Transverse colon (tissue), 4 donors: ENCODE measurements around the gene LRP1B. TPM values are rescaled to one million over a fixed set of nuclear protein-coding genes. Genes with fewer than 3 reads are reported as not detected.

Experiments
- DNase-seq: peaks from one replicate; pipeline ENCODE4 v3.0.0-alpha.2; 2019
- H3K27ac ChIP-seq, 4 donors: fragments of 200-600 bp; sonication (generic); 2 replicates each; pipeline ENCODE4 v1.5.1; 2016 to 2018; ENCODE audit warnings: inconsistent platforms in 4 of 4
- H3K27me3 ChIP-seq: fragments of 200-600 bp; sonication (generic); 2 replicates; pipeline ENCODE4 v1.5.1; 2017; ENCODE audit warnings: inconsistent platforms
- H3K36me3 ChIP-seq, 4 donors: fragments of 200-600 bp; sonication (generic); 2 replicates each; pipeline ENCODE4 v1.5.1; 2017 to 2019; ENCODE audit warnings: inconsistent platforms in 4 of 4
- H3K4me1 ChIP-seq, 4 donors: fragments of 200-600 bp; sonication (generic); 2 replicates each; pipeline ENCODE4 v1.5.1; 2017 to 2020; ENCODE audit warnings: inconsistent platforms in 4 of 4
- H3K4me3 ChIP-seq, 4 donors: fragments of 200-600 bp; sonication (generic); 1 replicate in 1 of 4; 2 replicates in 3 of 4; pipeline versions ENCODE4 v1.5.1 to v1.6.1; 2017 to 2019; ENCODE audit warnings: inconsistent platforms in 4 of 4
- H3K9me3 ChIP-seq, 2 donors: fragments of 200-600 bp; sonication (generic); 2 replicates each; pipeline ENCODE4 v1.5.1; 2017 to 2019; ENCODE audit warnings: inconsistent platforms in 2 of 2
- CTCF ChIP-seq, 5 experiments: fragments of 200-600 bp in 3 of 5; fragments of 450-650 bp in 2 of 5; sonication (generic) in 3 of 5; IDR thresholded peaks; 1 replicate in 2 of 5; 2 replicates in 3 of 5; pipeline ENCODE4 v1.5.1; 2016 to 2017; ENCODE audit warnings: antibody characterized with exemption in 5 of 5, inconsistent platforms in 3 of 5, mild to moderate bottlenecking in 2 of 5, moderate library complexity in 1 of 5
- EP300 ChIP-seq: sonication (generic); formaldehyde crosslinking; IDR thresholded peaks from one replicate; pipeline ENCODE4 v1.6.1; 2017; ENCODE audit warnings: antibody characterized with exemption, low read depth
- POLR2A ChIP-seq: fragments of 450-650 bp; IDR thresholded peaks from one replicate; pipeline ENCODE4 v1.6.1; 2016; ENCODE audit warnings: antibody characterized with exemption, mild to moderate bottlenecking, moderate library complexity
- POLR2AphosphoS5 ChIP-seq, 3 donors: sonication (generic); formaldehyde crosslinking; IDR thresholded peaks; one replicate each; pipeline ENCODE4 v1.6.1; 2016; ENCODE audit warnings: antibody characterized with exemption in 3 of 3
- WGBS, 2 donors: methylation state at CpG; one replicate each; pipeline ENCODE4 v1.1.5; 2018; ENCODE audit warnings: low coverage in 1 of 2; 5-methylcytosine and 5-hydroxymethylcytosine counted together
- in situ Hi-C, 4 donors: fragments of 200-750 bp; cut with MboI; loops; one replicate each; pipeline versions ENCODE4 v1.15.0 to v1.15.1; 2017; ENCODE audit warnings: low sequenced_read_pairs in 3 of 4, low pct_ligation_motif_present in 1 of 4, low pct_unique_long_range_greater_than_20kb in 1 of 4
- intact Hi-C: fragments of 100-400 bp; cut with DNase I; formaldehyde crosslinking; loops from one replicate; pipeline ENCODE4 v1.15.1; 2023; ENCODE audit warnings: low total_unique reads
- total RNA-seq, 4 donors: library from RNA; depleted of rRNA; stranded (reverse); fragments of >200 nt; gene quantifications; one replicate each; pipeline ENCODE4 v1.1.0, GENCODE V29; 2016

Gene LRP1B
- total RNA-seq, 4 donors from 2014 or later, result 0.48 to 5.4 (median 0.82) TPM; not detected in 1

GRCh38 chr2:140210963-140211362, 1919.9 kb downstream of the LRP1B start:
- in situ Hi-C loops (no loop called here), intact Hi-C loops (no loop called here)
- DNase-seq, result no peak
- Histone ChIP-seq H3K36me3 (no peaks in the 10 kb centered on the region), H3K27ac (no peak overlapping the region), H3K4me3 (no peak overlapping the region), H3K27me3 (no peaks in the 10 kb centered on the region), H3K4me1 (no peaks in the 10 kb centered on the region), H3K9me3 (no peaks in the 10 kb centered on the region)
- TF ChIP-seq CTCF (IDR thresholded peaks at IDR 0.05) (no peak), EP300 (no peak), POLR2AphosphoS5 (IDR thresholded peaks at IDR 0.05) (no peak), POLR2A (no peak)
- 79 to 83% methylated on average over 2 of the region's 2 CpGs for WGBS, 2 donors

- 64 to 66% methylated on average over 2 of the region's 2 CpGs for WGBS, 2 donors
Observed at GRCh38 chr2:140205093-140205492, 1925.7 kb downstream of the LRP1B start.

DNA sequence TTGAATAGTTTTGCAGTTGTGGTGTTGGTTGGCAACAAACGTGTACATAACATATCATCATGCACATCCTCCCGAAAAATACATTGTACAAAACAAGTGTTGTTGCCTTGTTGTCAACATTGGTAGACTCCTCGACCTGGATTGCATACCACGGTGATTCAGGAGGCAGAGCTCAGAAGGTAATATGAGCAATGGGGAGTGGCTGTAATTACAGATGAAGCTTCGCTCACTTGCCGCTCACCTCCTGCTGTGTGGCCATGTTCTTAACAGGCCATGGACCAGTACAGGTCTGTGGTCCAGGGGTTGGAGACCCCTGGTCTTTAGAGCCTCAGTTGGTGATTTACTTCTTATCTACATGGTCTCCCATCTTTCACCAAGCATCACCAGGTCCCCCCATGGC, 1927.5 kb downstream of the LRP1B start:
- Histone ChIP-seq H3K36me3 (no peaks in the 10 kb centered on the region), H3K27ac (no peak overlapping the region), H3K9me3 (no peaks in the 10 kb centered on the region), H3K27me3 (no peaks in the 10 kb centered on the region), H3K4me1 (no peaks in the 10 kb centered on the region), H3K4me3 (no peak overlapping the region)
- in situ Hi-C loops, result no loop called here
- 82 to 87% methylated on average over 4 to 6 of the region's 6 CpGs for WGBS, 2 donors
- intact Hi-C loops, result no loop called here
- no peak for DNase-seq
- no peak for TF ChIP-seq POLR2AphosphoS5 (IDR thresholded peaks at IDR 0.05)
- TF ChIP-seq CTCF (IDR thresholded peaks at IDR 0.05), result no peak
- no peak for TF ChIP-seq EP300
- TF ChIP-seq POLR2A, result no peak

More at GRCh38 chr2:140205093-140205492, 1925.7 kb downstream of the LRP1B start:
- TF ChIP-seq EP300 (no peak), POLR2A (no peak), POLR2AphosphoS5 (IDR thresholded peaks at IDR 0.05) (no peak), CTCF (IDR thresholded peaks at IDR 0.05) (no peak)
- H3K4me3 ChIP-seq, result no peak overlapping the region
- no peak overlapping the region for H3K27ac ChIP-seq
- no peaks in the 10 kb centered on the region for H3K4me1 ChIP-seq
- H3K36me3 ChIP-seq, result no peaks in the 10 kb centered on the region
- in situ Hi-C loops (no loop called here), intact Hi-C loops (no loop called here)
- H3K27me3 ChIP-seq, result no peaks in the 10 kb centered on the region
- DNase-seq, result no peak
- H3K9me3 ChIP-seq, result no peaks in the 10 kb centered on the region

GRCh38 chr2:140201572-140201971, 1929.2 kb downstream of the LRP1B start:
- Histone ChIP-seq H3K27me3 (no peaks in the 10 kb centered on the region), H3K4me1 (no peaks in the 10 kb centered on the region), H3K4me3 (no peak overlapping the region), H3K9me3 (no peaks in the 10 kb centered on the region), H3K27ac (no peak overlapping the region), H3K36me3 (no peaks in the 10 kb centered on the region)
- intact Hi-C loops, result no loop called here
- in situ Hi-C loops, result no loop called here
- WGBS, 2 donors, result 58 to 60% methylated on average over 2 of the region's 2 CpGs
- TF ChIP-seq CTCF (IDR thresholded peaks at IDR 0.05), result no peak
- TF ChIP-seq POLR2A, result no peak
- no peak for TF ChIP-seq EP300
- no peak for TF ChIP-seq POLR2AphosphoS5 (IDR thresholded peaks at IDR 0.05)
- DNase-seq, result no peak
